NCI-H524 treated with DMSO at 0.1 percent for 48 hours (cell line): ENCODE measurements around the gene DAG1.

Experiments
- DNase-seq: peaks from one replicate; lab custom pipeline; 2025; lab: John Stamatoyannopoulos, UW

The DAG1 gene

GRCh38 chr3:49554633-49555265 is 84.7 kb downstream of the DAG1 start:
- DNase-seq: no peak

- DNase-seq: no peak
These were observed 86.6 kb downstream of the DAG1 start for GRCh38 chr3:49556500-49557275.

GRCh38 chr3:49563040-49563578 is 93.0 kb downstream of the DAG1 start:
- DNase-seq: no peak

GRCh38 chr3:49563766-49564165 is 93.7 kb downstream of the DAG1 start:
- no peak for DNase-seq

DNA sequence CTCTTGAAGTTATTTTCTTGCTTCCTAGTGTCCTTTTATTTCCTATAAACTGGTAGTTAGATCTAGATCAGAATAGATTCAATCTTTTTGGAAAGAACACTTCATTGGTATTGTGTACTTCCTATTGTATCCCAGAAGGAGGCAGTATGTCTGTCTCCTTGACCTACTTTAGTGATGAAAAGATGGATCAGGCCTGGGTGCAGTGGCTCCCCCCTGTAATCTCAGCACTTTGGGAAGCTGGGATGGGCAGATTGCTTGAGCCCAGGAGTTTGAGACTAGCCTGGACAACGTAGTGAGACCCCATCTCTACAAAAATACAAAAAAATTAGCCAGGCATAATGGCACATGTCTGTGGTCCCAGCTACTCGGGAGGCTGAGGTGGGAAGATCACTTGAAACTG is 96.2 kb downstream of the DAG1 start:
- DNase-seq: no peak

- DNase-seq: no peak
These were observed 97.3 kb downstream of the DAG1 start for GRCh38 chr3:49567406-49567805.

GRCh38 chr3:49568965-49569364 is 98.9 kb downstream of the DAG1 start:
- no peak for DNase-seq

GRCh38 chr3:49570028-49570654 is 100.1 kb downstream of the DAG1 start:
- DNase-seq: no peak

GRCh38 chr3:49582177-49582576 is 112.1 kb downstream of the DAG1 start:
- no peak for DNase-seq
